GM23338 (cell line): ENCODE results near the gene CHST11. TPM values are rescaled to one million over a fixed set of nuclear protein-coding genes. Genes with fewer than 3 reads are reported as not detected.

Experiments used
- ATAC-seq: fragments of 200-7000 bp; cut with Tn5 transposase; 3 replicates; pipeline ENCODE4 v1.9.1; 2020
- DNase-seq: peaks from one replicate; pipeline ENCODE4 v3.0.0-alpha.2; 2015; ENCODE audit warnings: low spot score
- H2AFZ ChIP-seq: fragments of 200-600 bp; sonication (generic); 2 replicates; pipeline ENCODE4 v1.8.0; 2016; ENCODE audit warnings: antibody characterized with exemption, mild to moderate bottlenecking, moderate library complexity
- H3F3A ChIP-seq: fragments of 200-600 bp; sonication (generic); replicated peaks from 2 replicates; pipeline ENCODE4 v1.8.0; 2017; ENCODE audit warnings: antibody characterized with exemption, mixed run types, low read depth
- H3K27ac ChIP-seq: fragments of 200-600 bp; sonication (generic); 2 replicates; pipeline ENCODE4 v1.6.1; 2016; ENCODE audit warnings: low read depth
- H3K27me3 ChIP-seq: fragments of 200-600 bp; sonication (generic); 2 replicates; pipeline ENCODE4 v1.8.0; 2016; ENCODE audit warnings: mild to moderate bottlenecking, mixed run types, moderate library complexity; ENCODE audit not compliant: insufficient read depth
- H3K36me3 ChIP-seq: fragments of 200-600 bp; sonication (generic); 2 replicates; pipeline ENCODE4 v1.8.0; 2016; ENCODE audit warnings: mild to moderate bottlenecking; ENCODE audit not compliant: insufficient read depth
- H3K4me1 ChIP-seq: fragments of 200-600 bp; sonication (generic); 2 replicates; pipeline ENCODE4 v1.8.0; 2016; ENCODE audit warnings: mild to moderate bottlenecking, moderate library complexity; ENCODE audit not compliant: insufficient read depth
- H3K4me2 ChIP-seq: fragments of 200-600 bp; sonication (generic); 2 replicates; pipeline ENCODE4 v1.7.1; 2017; ENCODE audit warnings: mixed run types
- H3K4me3 ChIP-seq: fragments of 200-600 bp; sonication (generic); 2 replicates; pipeline ENCODE4 v1.6.1; 2016; ENCODE audit warnings: mixed run types
- H3K79me2 ChIP-seq: fragments of 200-600 bp; sonication (generic); replicated peaks from 2 replicates; pipeline ENCODE4 v1.8.0; 2017; ENCODE audit warnings: mild to moderate bottlenecking; ENCODE audit not compliant: insufficient read depth
- H3K9me2 ChIP-seq: fragments of 200-600 bp; sonication (generic); 2 replicates; pipeline ENCODE4 v1.8.0; 2017; ENCODE audit not compliant: insufficient read depth
- H4K20me1 ChIP-seq: fragments of 200-600 bp; sonication (generic); replicated peaks from 2 replicates; pipeline ENCODE4 v1.8.0; 2017; ENCODE audit warnings: mild to moderate bottlenecking; ENCODE audit not compliant: insufficient read depth
- H3K27ac Mint-ChIP-seq: 2 replicates; pipeline ENCODE4 v1.8.0; 2020; ENCODE audit warnings: inconsistent platforms, mild to moderate bottlenecking, moderate library complexity, mixed read lengths
- H3K27me3 Mint-ChIP-seq: 3 replicates; pipeline ENCODE4 v1.8.0; 2022; ENCODE audit warnings: low read depth, mild to moderate bottlenecking, moderate library complexity, mixed read lengths, inconsistent platforms; ENCODE audit not compliant: insufficient read depth, poor library complexity
- H3K36me3 Mint-ChIP-seq: 3 replicates; pipeline ENCODE4 v1.8.0; 2021; ENCODE audit warnings: low read depth, mild to moderate bottlenecking, inconsistent platforms, moderate library complexity, mixed read lengths
- H3K4me1 Mint-ChIP-seq: 3 replicates; pipeline ENCODE4 v1.8.0; 2020; ENCODE audit warnings: mild to moderate bottlenecking, inconsistent platforms, mixed read lengths
- H3K4me3 Mint-ChIP-seq: 3 replicates; pipeline ENCODE4 v1.8.0; 2021; ENCODE audit warnings: moderate library complexity, mild to moderate bottlenecking, inconsistent platforms, mixed read lengths
- H3K9me3 Mint-ChIP-seq: 3 replicates; pipeline ENCODE4 v1.8.0; 2020; ENCODE audit warnings: moderate library complexity, mild to moderate bottlenecking, inconsistent platforms, mixed read lengths
- CREB1 ChIP-seq: fragments of 250-450 bp; sonication (Bioruptor Pico); IDR thresholded peaks from 2 replicates; pipeline ENCODE4 v1.5.0; 2020; ENCODE audit warnings: low read depth, mild to moderate bottlenecking, moderate library complexity
- EZH2 ChIP-seq: fragments of 200-600 bp; sonication (generic); IDR thresholded peaks from one replicate; pipeline ENCODE4 v1.8.0; 2017; ENCODE audit warnings: antibody characterized with exemption, mild to moderate bottlenecking, low read depth; ENCODE audit not compliant: unreplicated experiment
- EZH2phosphoT487 ChIP-seq: fragments of 200-600 bp; sonication (generic); IDR thresholded peaks from one replicate; pipeline ENCODE4 v1.8.1; 2018; ENCODE audit warnings: antibody characterized with exemption; ENCODE audit not compliant: unreplicated experiment
- JUNB ChIP-seq: IDR thresholded peaks from one replicate; pipeline ENCODE4 v1.6.1; 2016; ENCODE audit warnings: antibody characterized with exemption; ENCODE audit not compliant: unreplicated experiment
- NANOG ChIP-seq: IDR thresholded peaks from 2 replicates; pipeline ENCODE4 v1.6.1; 2016; ENCODE audit warnings: antibody characterized with exemption, borderline replicate concordance
- POLR2AphosphoS5 ChIP-seq: IDR thresholded peaks from 2 replicates; pipeline ENCODE4 v1.6.1; 2016; ENCODE audit warnings: antibody characterized with exemption, low read depth
- STAT1 ChIP-seq: IDR thresholded peaks from one replicate; pipeline ENCODE4 v1.6.1; 2016; ENCODE audit warnings: antibody characterized with exemption; ENCODE audit not compliant: unreplicated experiment
- ZNF114 ChIP-seq: fragments of 250-450 bp; sonication (Bioruptor Pico); IDR thresholded peaks from 2 replicates; pipeline ENCODE4 v1.5.0; 2020; ENCODE audit warnings: mild to moderate bottlenecking, moderate library complexity
- ZNF331 ChIP-seq: fragments of 250-450 bp; sonication (Bioruptor Pico); IDR thresholded peaks from 2 replicates; pipeline ENCODE4 v1.5.0; 2020; ENCODE audit warnings: low read depth, mild to moderate bottlenecking, moderate library complexity
- ZNF462 ChIP-seq: fragments of 250-450 bp; sonication (Bioruptor Pico); IDR thresholded peaks from 2 replicates; pipeline ENCODE4 v1.5.0; 2020; ENCODE audit warnings: mild to moderate bottlenecking, moderate library complexity
- polyA plus RNA-seq: library from polyadenylated mRNA; unstranded; fragments of >200 nt; fragmentation: Nextera tagmentation; extraction: Ambion mirVana; gene quantifications from 2 replicates; pipeline ENCODE4 v1.2.1, GENCODE V29; 2016
- total RNA-seq: library from RNA; depleted of rRNA; stranded (reverse); fragments of >200 nt; shearing (Covaris generic); gene quantifications from 2 replicates; pipeline ENCODE4 v1.2.3, GENCODE V29; 2014
- TF ChIP-seq, protein P1 (sequence below), 2 experiments: fragments of 200-600 bp in 1 of 2; sonication (generic) in 1 of 2; conservative IDR thresholded peaks; 2 replicates each; pipeline versions ENCODE4 v1.5.1 to v1.6.1; 2016 to 2017; ENCODE audit warnings: antibody characterized with exemption in 2 of 2, low read depth in 2 of 2, mild to moderate bottlenecking in 2 of 2, moderate library complexity in 1 of 2
- TF ChIP-seq, protein P2 (sequence below): IDR thresholded peaks from one replicate; pipeline ENCODE4 v1.6.1; 2018; ENCODE audit warnings: antibody characterized with exemption; ENCODE audit not compliant: unreplicated experiment
- TF ChIP-seq, protein P3 (sequence below): IDR thresholded peaks from 2 replicates; pipeline ENCODE4 v1.6.1; 2016; ENCODE audit warnings: antibody characterized with exemption

The CHST11 gene
- total and polyA plus RNA-seq, 2 experiments from 2014 or later, result 7.7 to 25.7 TPM

GRCh38 chr12:104412681-104413080 is 44.1 kb upstream of the CHST11 start:
- H3K9me2 ChIP-seq, result no peaks in the 10 kb centered on the region

More at GRCh38 chr12:104412681-104413080, 44.1 kb upstream of the CHST11 start:
- no peak for DNase-seq
- Histone ChIP-seq H3K4me3 (no peak overlapping the region), H2AFZ (no peak overlapping the region), H3K4me2 (no peak overlapping the region), H3K27ac (no peak overlapping the region), H3K27me3 (no peaks in the 10 kb centered on the region), H3K4me1 (peaks cover 21% of the 10 kb centered on the region), H4K20me1 (no peaks in the 10 kb centered on the region), H3F3A (no peaks in the 10 kb centered on the region), H3K79me2 (no peaks in the 10 kb centered on the region), H3K36me3 (no peaks in the 10 kb centered on the region)
- H3K27me3 Mint-ChIP-seq, result no peaks in the 10 kb centered on the region
- no peak overlapping the region for H3K27ac Mint-ChIP-seq
- no peak overlapping the region for H3K4me3 Mint-ChIP-seq
- peaks cover 4% of the 10 kb centered on the region; the same call in 2 of the 3 replicates for H3K9me3 Mint-ChIP-seq
- no peaks in the 10 kb centered on the region for H3K36me3 Mint-ChIP-seq
- peaks cover 12% of the 10 kb centered on the region for H3K4me1 Mint-ChIP-seq
- TF ChIP-seq, protein P1, sequence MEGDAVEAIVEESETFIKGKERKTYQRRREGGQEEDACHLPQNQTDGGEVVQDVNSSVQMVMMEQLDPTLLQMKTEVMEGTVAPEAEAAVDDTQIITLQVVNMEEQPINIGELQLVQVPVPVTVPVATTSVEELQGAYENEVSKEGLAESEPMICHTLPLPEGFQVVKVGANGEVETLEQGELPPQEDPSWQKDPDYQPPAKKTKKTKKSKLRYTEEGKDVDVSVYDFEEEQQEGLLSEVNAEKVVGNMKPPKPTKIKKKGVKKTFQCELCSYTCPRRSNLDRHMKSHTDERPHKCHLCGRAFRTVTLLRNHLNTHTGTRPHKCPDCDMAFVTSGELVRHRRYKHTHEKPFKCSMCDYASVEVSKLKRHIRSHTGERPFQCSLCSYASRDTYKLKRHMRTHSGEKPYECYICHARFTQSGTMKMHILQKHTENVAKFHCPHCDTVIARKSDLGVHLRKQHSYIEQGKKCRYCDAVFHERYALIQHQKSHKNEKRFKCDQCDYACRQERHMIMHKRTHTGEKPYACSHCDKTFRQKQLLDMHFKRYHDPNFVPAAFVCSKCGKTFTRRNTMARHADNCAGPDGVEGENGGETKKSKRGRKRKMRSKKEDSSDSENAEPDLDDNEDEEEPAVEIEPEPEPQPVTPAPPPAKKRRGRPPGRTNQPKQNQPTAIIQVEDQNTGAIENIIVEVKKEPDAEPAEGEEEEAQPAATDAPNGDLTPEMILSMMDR (conservative IDR thresholded peaks at IDR 0.05; ENCODE audit: low read depth in 2 of 2), result no peak
- no peak for TF ChIP-seq ZNF114 (CRISPR knock-in tag)
- TF ChIP-seq, protein P2, sequence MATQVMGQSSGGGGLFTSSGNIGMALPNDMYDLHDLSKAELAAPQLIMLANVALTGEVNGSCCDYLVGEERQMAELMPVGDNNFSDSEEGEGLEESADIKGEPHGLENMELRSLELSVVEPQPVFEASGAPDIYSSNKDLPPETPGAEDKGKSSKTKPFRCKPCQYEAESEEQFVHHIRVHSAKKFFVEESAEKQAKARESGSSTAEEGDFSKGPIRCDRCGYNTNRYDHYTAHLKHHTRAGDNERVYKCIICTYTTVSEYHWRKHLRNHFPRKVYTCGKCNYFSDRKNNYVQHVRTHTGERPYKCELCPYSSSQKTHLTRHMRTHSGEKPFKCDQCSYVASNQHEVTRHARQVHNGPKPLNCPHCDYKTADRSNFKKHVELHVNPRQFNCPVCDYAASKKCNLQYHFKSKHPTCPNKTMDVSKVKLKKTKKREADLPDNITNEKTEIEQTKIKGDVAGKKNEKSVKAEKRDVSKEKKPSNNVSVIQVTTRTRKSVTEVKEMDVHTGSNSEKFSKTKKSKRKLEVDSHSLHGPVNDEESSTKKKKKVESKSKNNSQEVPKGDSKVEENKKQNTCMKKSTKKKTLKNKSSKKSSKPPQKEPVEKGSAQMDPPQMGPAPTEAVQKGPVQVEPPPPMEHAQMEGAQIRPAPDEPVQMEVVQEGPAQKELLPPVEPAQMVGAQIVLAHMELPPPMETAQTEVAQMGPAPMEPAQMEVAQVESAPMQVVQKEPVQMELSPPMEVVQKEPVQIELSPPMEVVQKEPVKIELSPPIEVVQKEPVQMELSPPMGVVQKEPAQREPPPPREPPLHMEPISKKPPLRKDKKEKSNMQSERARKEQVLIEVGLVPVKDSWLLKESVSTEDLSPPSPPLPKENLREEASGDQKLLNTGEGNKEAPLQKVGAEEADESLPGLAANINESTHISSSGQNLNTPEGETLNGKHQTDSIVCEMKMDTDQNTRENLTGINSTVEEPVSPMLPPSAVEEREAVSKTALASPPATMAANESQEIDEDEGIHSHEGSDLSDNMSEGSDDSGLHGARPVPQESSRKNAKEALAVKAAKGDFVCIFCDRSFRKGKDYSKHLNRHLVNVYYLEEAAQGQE, result no peak
- no peak for TF ChIP-seq EZH2phosphoT487
- no peak for TF ChIP-seq ZNF462 (CRISPR knock-in tag)
- TF ChIP-seq ZNF331 (CRISPR knock-in tag), result no peak
- TF ChIP-seq STAT1, result no peak
- TF ChIP-seq POLR2AphosphoS5, result no peak
- TF ChIP-seq, protein P3, sequence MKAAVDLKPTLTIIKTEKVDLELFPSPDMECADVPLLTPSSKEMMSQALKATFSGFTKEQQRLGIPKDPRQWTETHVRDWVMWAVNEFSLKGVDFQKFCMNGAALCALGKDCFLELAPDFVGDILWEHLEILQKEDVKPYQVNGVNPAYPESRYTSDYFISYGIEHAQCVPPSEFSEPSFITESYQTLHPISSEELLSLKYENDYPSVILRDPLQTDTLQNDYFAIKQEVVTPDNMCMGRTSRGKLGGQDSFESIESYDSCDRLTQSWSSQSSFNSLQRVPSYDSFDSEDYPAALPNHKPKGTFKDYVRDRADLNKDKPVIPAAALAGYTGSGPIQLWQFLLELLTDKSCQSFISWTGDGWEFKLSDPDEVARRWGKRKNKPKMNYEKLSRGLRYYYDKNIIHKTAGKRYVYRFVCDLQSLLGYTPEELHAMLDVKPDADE, result no peak
- TF ChIP-seq NANOG, result no peak
- no peak for TF ChIP-seq CREB1 (CRISPR knock-in tag)
- no peak for TF ChIP-seq EZH2
- no peak for TF ChIP-seq JUNB
- no peak for ATAC-seq
